Esophagus mucosa (tissue), 1 donor: ENCODE results near the gene LAIR2. TPM values are rescaled to one million over a fixed set of nuclear protein-coding genes. Genes with fewer than 3 reads are reported as not detected.

Experiments used
- ATAC-seq: fragments of 200-7000 bp; cut with Tn5 transposase; one replicate; pipeline ENCODE4 v1.9.1; 2020
- total RNA-seq: library from RNA; stranded (reverse); gene quantifications from one replicate; pipeline ENCODE4 v1.2.4, GENCODE V29; 2023
- donor health status: DM: yes; HTN: yes; CAD: no.

Gene LAIR2, protein sequence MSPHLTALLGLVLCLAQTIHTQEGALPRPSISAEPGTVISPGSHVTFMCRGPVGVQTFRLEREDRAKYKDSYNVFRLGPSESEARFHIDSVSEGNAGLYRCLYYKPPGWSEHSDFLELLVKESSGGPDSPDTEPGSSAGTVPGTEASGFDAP
- total RNA-seq, result not detected

DNA sequence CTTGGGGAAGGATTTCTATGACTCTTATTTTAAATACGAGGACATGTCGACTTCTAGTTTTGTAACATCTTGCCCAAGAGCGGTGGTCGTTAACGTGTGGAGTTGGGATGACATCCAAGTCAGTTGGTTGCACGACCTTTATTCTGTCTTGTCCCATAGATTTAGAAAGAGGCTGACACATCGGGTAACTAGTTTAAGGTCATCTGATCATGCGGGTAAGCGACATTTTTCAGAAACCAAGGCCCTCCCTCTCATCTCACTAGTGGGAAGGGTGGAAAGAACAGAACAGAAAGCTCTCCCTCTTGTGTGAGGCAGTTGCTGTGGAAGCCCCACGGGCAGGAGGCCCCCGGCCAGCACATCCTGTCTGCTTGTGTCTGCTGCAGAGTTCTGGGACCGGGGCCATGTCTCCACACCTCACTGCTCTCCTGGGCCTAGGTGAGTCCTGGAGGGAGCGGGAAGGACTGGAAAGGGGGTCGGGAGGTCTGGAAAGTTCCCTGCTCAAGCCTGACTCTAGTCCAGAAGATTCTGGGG is at the start of gene LAIR2:
Gene LAIR2, plus strand, starts transcription at position 314 of the 531 bp plus-strand sequence. Its CDS starts 88 bp downstream, at position 402.
- ATAC-seq, result no peak

DNA sequence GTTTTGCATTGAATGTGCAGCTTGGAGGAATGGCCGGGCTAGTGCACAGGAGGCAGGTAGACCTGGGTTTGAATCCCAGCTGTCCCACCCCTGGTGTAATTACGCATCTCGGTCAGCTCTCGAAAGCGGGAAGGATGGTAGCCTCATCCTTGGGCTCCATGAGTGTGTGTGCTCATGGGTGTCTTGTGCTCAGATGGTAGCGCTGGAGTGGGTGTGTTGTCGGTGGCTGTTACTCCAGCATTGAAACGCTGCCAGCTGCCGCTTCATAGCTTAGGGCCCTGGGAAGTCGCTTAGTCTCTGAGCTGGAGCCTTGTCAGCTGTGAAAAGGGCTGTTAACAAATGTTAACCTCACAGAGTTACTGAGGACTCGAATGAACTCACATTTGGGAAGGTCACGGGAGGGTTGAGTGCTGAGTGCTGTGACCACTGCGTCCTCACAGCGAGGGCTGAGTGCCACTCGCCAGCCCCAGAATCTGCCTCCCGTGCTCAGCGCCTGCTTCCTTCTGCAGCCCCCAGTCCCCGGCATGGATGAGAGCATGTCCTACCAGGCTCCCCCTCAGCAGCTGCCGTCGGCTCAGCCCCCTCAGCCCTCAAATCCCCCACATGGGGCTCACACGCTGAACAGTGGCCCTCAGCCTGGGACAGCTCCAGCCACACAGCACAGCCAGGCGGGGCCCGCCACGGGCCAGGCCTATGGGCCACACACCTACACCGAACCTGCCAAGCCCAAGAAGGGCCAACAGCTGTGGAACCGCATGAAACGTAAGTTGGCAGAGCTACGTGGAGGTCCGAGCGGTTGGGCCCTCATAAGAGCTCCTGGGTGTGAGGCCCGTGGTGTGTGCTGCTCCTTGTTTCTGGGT is 48.5 kb upstream of the LAIR2 start:
- no peak for ATAC-seq

DNA sequence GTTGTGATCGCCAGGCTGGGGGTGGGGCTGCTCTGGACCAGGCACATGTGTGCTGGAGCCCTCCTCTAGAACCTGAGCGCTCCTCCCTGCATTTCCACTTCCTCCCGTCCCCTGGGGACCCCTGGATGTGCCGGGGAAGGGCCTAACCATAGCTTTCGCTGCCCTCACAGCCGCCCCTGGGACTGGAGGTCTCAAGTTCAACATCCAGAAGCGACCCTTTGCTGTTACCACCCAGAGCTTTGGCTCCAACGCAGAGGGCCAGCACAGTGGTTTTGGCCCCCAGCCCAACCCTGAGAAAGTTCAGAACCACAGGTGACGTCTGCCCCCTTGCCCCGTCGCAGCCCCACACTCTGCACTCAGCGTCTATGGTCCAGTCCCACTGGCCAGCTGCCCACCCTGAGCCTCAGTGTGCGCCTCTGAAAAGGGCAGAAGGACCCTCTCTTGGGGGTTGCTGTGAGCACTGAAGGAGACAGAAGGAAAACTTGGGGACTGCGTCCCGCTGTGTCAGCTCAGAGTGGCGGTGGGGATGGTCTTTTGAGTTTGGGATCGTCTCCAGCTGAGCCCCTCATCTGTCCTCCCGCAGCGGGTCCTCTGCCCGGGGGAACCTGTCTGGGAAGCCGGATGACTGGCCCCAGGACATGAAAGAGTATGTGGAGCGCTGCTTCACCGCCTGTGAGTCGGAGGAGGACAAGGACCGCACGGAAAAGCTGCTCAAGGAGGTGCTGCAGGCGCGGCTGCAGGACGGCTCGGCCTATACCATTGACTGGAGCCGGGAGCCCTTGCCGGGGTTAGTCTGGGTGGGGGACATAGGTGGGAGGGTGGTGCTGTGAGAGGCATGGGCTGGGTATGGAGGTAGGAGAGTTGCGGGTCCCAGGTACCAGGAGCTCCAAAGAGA is 47.6 kb upstream of the LAIR2 start:
- no peak for ATAC-seq

DNA sequence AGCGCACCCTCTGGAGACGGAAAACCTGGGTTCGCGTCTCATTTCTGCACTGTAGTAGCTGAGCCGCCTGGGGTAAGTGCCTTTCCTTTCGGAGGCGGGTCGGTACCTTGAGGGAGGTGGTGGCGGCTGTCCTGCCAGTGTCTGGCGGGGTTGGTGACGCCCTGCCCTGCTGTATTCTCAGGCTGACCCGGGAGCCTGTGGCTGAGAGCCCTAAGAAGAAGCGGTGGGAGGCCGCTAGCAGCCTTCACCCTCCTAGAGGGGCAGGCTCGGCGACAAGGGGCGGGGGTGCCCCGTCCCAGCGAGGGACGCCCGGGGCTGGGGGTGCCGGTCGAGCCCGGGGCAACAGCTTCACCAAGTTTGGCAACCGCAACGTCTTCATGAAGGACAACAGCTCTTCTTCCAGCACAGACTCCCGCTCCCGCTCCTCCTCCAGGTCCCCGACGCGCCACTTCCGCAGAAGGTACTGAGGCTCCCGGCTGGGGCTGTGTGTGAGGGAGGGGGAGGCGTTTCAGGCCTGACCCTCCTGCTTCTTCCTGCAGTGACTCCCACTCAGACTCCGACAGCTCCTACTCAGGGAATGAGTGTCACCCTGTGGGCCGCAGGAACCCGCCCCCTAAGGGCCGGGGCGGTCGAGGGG is 46.7 kb upstream of the LAIR2 start:
- ATAC-seq, result no peak

DNA sequence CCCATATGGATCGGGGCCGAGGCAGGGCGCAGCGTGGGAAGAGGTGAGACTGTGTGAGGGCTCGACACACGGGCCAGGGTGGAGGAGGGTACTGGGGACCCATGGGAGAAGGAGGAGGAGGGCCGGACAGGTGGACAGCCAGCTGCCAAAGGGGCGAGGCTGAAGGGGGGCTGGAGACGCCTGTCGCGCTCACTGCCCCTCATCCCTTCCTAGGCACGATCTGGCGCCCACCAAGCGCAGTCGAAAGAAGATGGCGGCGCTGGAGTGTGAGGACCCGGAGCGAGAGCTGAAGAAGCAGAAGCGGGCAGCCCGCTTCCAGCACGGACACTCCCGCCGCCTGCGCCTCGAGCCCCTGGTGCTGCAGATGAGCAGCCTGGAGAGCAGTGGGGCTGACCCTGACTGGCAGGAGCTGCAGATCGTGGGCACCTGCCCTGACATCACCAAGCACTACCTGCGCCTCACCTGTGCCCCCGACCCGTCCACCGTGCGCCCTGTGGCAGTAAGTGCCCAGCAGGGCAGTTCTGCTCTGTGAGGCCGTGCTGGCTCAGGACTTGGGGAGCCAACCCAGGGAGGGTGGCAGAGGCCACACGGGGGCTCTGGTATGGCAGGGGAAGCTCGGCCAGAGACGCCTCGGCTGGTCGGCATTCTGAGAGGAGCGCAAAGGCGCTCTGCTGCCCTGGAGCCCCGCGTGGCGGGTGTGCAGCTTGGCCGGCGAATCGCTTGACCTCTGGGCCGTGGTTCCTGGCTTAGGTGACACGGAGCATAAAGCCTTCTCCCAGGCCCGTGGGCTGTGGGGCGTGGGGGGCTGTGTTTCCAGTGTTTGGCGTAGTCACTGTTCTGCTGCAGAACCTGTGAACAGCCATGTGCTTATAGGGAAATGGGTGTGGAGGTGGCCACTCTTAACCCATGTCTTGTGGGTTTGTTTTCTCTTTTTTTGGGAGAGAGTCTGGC is 45.9 kb upstream of the LAIR2 start:
- no peak for ATAC-seq

DNA sequence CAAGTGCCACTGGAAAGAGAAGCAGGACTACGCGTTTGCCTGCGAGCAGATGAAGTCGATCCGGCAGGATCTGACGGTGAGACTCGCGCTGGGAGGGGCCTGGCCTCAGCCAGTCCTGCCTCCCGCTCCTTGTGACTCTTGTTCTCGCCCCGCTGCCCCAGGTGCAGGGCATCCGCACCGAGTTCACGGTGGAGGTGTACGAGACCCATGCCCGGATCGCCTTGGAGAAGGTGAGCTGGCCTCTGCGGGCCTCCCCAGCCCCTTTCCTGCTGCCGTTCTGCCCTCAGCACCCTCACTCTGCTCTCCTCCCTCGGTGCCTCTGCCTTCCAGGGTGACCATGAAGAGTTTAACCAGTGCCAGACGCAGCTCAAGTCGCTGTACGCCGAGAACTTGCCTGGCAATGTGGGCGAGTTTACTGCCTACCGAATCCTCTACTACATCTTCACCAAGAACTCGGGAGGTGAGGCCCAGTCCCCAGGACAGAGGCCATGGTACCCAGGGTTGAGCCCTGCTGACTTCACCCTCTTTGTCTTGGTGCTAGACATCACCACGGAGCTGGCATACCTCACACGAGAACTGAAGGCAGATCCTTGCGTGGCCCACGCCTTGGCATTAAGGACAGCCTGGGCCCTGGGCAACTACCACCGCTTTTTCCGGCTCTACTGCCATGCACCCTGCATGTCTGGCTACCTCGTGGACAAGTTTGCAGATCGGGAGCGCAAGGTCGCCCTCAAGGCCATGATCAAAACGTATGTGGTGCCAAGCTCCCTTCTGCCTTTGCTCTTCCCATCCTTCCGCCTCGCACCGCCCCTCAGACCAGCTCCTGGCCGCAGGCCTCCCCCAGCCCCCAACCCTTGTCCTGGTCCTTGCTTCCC is 44.6 kb upstream of the LAIR2 start:
- no peak for ATAC-seq

DNA sequence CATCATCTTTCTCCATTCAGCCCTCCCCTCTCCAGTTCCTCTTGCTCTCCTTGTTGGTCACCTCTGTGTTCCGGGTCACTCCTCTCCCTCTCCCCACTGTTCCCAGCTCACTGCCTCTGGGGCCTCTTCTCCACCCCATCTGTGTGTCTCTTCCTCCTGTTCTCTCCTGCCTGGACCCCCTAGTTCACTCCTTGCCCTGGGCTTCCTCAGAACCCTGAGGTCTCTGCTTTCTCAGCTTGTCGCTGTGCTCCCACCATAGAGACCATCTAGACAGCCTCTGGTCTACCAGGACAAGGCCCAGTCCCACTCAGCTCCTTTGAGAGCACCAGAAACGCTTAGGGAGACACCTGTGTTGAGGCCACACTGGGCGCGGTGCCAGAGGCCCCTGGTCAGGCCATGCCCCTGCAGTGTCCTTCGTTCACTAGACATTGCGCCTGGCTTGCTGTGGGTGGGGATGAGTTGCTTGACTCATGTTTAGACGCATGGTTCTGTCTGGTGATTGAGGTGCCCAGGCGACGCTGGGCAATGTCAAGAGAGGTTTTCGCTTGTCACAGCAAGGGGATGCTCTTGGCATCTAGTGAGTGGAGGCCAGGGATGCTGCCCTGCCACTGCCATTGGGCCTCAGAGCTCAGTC is 43.9 kb upstream of the LAIR2 start:
- no peak for ATAC-seq

DNA sequence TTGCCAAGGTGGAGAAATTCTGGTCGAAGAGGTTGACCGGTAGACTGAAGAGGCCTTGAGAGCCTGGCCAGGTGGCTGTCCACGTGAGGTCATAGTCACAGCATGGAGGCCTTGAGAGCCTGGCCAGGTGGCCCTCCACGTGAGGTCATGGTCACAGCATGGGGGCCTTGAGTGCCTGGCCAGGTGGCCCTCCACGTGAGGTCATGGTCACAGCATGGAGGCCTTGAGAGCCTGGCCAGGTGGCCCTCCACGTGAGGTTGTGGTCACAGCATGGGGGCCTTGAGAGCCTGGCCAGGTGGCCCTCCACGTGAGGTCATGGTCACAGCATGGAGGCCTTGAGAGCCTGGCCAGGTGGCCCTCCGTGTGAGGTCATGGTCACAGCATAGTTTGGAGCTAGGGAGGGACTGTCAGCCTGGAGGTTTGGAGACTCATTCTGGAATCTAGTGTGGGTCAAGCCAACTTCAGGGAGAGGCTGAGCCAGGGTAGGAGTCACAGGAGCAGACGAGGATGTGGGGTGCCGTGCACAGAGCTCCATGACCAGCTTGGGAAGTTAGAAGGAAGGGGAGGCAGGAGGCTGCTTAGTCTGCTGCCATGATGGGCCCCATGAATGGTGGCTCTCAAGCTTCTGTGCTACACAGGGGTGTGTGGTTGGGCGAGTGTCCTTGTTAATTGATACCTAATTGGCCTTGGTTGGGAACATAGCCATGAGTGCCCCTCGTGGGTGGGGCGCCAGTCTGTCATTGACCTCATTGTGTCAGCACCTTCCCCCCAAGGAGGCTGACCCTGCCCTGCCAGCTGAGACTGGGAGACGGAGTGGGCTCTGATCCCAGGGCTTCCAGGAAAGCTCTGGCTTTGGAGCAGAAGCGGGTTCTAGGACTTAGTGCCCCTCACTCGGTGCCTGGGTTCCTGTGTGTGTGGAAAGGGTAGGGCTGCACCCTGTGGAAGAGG is 43.1 kb upstream of the LAIR2 start:
- ATAC-seq, result no peak

DNA sequence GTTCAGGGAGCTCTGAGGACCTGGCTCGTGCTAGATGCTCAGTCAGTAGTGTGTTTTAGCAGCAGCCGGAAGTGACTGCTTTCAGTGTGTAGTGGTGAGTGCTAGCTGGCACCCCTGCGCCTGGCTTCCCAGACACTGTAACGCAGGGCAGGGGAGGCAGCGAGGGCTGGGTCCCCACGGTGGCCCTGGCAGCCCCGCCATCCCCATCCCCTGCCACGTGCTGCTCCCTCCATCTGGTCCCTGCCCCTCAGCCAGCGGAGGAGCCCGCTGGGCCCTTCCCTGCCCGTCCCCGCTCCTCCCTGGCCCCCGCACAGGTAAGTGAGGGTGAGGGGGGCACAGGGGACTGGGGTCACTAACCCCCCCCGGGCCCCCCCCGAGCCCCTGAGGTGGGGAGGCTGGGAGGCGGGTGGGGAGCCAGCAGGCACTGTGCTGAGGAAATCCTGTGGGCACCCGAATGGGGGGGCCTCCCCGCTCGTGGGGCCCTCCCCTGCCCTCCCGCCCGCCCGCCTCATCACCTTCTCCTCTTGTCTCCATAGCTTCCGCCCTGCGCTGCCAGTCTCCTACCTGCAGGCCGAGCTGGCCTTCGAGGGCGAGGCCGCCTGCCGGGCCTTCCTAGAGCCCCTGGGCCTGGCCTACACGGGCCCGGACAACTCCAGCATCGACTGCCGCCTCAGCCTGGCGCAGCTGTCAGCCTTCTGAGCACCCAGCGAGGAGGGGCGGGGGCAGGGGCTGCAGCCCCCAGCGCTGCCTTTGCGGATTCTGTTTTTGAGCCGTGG is 42.2 kb upstream of the LAIR2 start:
- ATAC-seq, result no peak

DNA sequence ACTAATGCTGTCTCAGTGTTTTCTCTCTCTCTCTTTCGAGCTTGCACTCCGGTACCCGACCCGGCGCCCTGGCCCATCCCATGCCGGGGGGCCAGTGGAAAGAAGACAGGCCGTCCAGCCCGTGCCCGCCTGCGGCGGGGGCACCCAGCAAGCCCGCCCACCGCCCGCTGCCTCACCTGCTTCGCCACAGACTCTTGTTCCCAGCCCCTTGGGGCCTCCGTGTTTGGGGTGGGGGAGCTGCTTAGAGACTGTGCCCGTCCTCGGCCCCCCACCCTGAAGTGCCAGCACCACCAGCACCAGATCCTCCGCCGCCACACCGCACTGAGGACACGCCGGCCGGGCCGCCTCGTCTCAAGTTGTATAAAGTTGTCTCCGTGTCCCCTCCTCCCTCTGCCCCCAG is 41.4 kb upstream of the LAIR2 start:
- no peak for ATAC-seq

DNA sequence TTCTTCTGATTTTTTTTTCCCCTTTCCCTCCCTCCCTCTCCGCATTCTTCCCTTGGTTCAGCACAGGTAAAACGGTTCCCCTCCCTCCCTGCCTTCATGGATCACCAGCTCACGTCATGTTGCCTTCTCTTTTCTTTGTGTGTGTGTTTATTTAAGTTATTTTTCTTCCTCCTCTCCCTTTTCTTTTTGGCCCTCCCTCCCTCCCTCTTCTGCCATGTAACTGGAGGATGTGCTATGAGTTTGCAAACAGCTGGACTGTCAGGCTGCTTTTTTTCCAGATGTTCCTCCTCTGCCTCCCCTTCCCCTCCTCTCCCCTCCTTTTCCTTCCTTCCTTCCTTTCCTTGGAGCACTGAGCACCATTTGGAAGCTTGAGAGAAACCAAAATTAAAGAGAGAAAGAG is 41.0 kb upstream of the LAIR2 start:
- no peak for ATAC-seq

DNA sequence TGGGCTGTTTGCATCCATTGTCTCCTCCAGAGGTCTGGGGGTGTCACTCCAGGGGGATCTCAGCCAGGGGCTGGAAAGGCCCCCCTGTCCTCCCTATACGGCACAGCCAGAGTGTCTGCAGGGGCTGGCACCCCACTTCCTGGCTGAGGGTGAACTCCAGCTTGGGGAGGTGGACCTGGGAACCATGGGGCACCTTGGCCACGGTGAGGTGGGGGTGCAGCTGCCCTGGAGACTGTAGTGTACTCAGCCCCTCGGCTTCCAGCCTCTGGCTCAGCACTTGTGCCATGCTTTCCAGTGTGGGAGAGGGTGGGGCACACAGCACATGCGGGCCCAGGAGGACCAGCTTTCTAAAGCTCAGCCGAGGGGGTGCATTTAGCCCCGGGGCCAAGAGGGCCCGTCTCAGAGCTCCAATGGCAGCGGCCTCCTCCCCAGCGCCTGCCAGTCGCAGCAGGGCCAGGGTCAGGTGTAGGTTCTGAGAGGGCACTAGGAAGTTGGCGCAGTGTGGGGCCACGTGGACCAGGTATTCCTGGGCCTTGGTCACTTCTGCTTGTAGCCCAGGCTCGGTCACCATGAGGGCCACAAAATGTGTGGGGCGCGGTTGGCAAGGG is 40.5 kb upstream of the LAIR2 start:
- no peak for ATAC-seq

DNA sequence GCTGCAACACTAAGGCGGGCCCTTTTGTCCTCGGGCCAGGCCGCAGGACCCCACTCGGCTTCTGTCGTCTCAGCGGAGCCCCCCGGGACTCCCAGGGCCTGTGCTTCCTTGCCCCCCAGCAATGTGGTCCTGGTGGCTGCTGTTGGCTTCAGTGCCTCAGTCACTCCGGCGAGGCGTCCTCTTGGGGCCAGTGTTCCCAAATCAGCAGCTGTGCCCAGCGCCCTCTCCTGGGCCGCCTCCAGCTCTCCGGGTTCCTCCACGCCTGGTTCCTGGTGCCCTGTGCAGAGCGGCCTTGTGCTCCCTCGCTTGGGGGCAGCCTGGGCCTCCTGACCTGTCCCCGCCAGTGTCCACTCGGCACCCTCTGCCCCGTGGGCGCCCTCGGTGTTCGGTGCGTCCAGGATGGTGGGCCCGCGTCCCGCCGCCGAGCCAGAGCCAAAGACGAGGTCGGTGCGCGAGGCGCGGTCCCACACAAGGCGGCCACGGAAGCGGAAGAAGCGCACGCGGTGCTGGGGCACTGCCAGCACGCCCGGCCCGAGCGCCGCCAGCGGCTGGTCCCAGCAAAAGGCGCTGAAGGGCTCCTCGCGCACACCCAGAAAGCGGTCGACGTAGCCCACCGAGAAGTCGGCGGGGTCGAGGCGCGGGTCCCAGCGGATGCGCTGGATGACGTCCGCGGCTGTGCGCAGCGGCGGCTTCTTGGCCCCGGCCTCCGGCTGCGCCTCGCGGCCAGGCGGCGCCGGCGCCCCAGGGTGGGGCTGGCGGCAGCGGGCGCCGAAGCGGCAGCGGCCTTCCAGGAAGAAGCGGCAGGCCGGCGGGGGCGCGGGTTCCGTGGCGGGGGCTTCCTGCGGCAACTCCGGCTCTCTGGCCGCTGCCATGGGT is 39.7 kb upstream of the LAIR2 start:
- ATAC-seq, result peak; percentile 17

DNA sequence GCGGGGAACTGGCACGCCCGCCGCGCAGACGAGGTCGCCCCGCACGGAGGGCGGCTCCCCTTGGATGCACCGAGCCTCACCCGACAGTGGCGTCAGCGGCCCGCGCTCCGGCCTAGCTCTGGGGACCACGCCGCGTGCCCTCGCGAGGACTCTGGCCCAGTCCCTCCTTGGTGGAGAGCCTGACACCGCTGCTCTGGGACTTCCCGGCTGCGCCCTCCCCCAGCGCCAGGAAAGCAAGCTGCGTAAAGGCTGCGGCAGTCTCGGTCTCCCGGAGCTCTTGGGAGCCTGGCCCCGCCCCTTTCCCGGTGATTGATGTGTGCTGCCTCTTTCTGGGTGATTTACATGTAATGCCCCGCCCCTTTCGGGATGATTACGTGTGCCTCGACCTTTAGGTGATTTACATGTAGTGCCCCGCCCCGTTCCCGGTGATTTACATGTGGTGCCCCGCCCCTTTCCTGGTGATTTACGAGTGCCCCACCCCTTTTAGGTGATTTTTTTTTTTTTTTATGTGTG is 39.0 kb upstream of the LAIR2 start, which contains the start of gene LENG9:
Gene LENG9, minus strand, starts transcription at position 248 of the 513 bp plus-strand sequence. CDS start 252 bp downstream, outside the sequence.
- ATAC-seq, result peak; percentile 81

DNA sequence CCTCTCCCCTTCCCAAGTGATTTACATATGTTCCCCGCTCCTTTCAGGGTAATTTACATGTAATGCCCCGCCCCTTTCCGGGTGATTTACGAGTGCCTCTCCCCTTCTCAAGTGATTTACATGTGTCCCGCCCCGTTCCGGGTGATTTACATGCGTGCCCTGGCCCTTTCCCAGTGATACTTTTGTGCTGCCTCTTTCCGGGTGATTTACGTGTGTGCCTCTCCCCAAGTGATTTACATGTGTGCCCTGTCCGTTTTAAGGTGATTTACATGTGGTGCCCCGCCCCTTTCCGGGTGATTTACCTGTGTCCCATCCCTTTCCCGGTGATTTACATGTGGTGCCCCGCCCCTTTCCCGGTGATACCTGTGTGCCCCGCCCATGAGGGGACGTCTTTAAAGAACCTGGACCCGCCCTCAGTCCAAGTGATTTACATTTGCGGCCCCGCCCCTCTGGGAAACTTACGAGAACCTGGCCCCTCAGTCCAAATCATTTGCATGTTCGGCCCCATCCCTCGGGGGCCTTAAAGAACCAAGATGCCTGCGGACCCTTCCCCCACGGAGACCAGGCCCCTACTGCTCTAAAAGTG is 38.5 kb upstream of the LAIR2 start:
- peak; percentile 75 for ATAC-seq
